K562 (cell line): ENCODE measurements around the gene CPSF7. TPM values are rescaled to one million over a fixed set of nuclear protein-coding genes. Genes with fewer than 3 reads are reported as not detected.

Experiments used
- COPS2 ChIP-seq: fragments of 450-650 bp; conservative IDR thresholded peaks from 2 replicates; pipeline ENCODE4 v1.6.1; 2016; ENCODE audit warnings: mild to moderate bottlenecking, moderate library complexity
- FOXJ3 ChIP-seq: sonication (generic); formaldehyde crosslinking; IDR thresholded peaks from 2 replicates; pipeline ENCODE4 v1.4.0; 2020; ENCODE audit warnings: mild to moderate bottlenecking, missing genetic modification reagents
- MIER1 ChIP-seq: fragments of 450-650 bp; IDR thresholded peaks from 2 replicates; pipeline ENCODE4 v1.6.1; 2016; ENCODE audit warnings: antibody characterized with exemption, mild to moderate bottlenecking, low read depth
- MTA3 ChIP-seq: fragments of 450-650 bp; formaldehyde crosslinking; IDR thresholded peaks from 2 replicates; pipeline ENCODE4 v1.6.1; 2017; ENCODE audit warnings: mild to moderate bottlenecking, borderline replicate concordance
- REST ChIP-seq, 2 experiments: fragments of 450-650 bp; formaldehyde crosslinking in 1 of 2; IDR thresholded peaks; 2 replicates each; pipeline versions ENCODE4 v1.4.0 to v1.6.1; 2014 to 2020; ENCODE audit warnings: mild to moderate bottlenecking in 2 of 2, borderline replicate concordance in 1 of 2, low read depth in 1 of 2
- SMARCA4 ChIP-seq: fragments of 450-650 bp; IDR thresholded peaks from 2 replicates; pipeline ENCODE4 v1.6.1; 2016
- TAF1 ChIP-seq: IDR thresholded peaks from 2 replicates; pipeline ENCODE4 v1.6.1; 2011; ENCODE audit warnings: mild to moderate bottlenecking, low read length, moderate library complexity; ENCODE audit not compliant: insufficient read depth, control insufficient read depth, severe bottlenecking; ENCODE audit errors: extremely low read depth
- ZNF280A ChIP-seq: fragments of 450-650 bp; IDR thresholded peaks from 2 replicates; pipeline ENCODE4 v1.6.1; 2018; ENCODE audit warnings: mild to moderate bottlenecking, low read depth; ENCODE audit not compliant: partially characterized antibody
- ZNF407 ChIP-seq: fragments of 450-650 bp; IDR thresholded peaks from 2 replicates; pipeline ENCODE4 v1.6.1; 2016; ENCODE audit warnings: low read depth
- ZNF551 ChIP-seq: fragments of 250-450 bp; sonication (Bioruptor Pico); IDR thresholded peaks from 2 replicates; pipeline ENCODE4 v1.5.0; 2021; ENCODE audit warnings: mild to moderate bottlenecking, moderate library complexity
- ZSCAN29 ChIP-seq: fragments of 450-650 bp; IDR thresholded peaks from 2 replicates; pipeline ENCODE4 v1.6.1; 2017
- polyA plus RNA-seq, 8 experiments: library from polyadenylated mRNA; depleted of rRNA in 4 of 8; stranded (reverse) in 5 of 8; unstranded in 3 of 8; fragments of >200 nt; fragmentation: Nextera tagmentation in 2 of 8; fragmentation: Illumina TruSeq in 1 of 8; extraction: Ambion mirVana in 2 of 8; extraction: Trizol in 1 of 8; gene quantifications; 2 replicates each; pipeline versions ENCODE4 v1.2.1 to v1.2.3, GENCODE V29; 2011 to 2014; ENCODE audit warnings: inconsistent platforms in 1 of 8, missing spikeins in 1 of 8
- total RNA-seq, 7 experiments: library from RNA; depleted of rRNA in 6 of 7; stranded (reverse); fragments of >200 nt in 6 of 7; fragmentation: Illumina TruSeq in 2 of 7; extraction: Trizol in 2 of 7; gene quantifications; 2 replicates each; pipeline versions ENCODE4 v1.2.1 to v1.2.3, GENCODE V29; 2011 to 2021; ENCODE audit warnings: low replicate concordance in 1 of 7

CPSF7 gene
- total and polyA plus RNA-seq, 9 of the 15 experiments (the other 6 are each of a cell fraction or from before 2014, with no cell fraction given) = 14.8 to 104 (median 44.1) TPM

GRCh38 chr11:61362542-61362875, 67.3 kb downstream of the CPSF7 start (continued):
- no peak for TF ChIP-seq REST (IDR thresholded peaks at IDR 0.05; ENCODE audit: borderline replicate concordance)
- no peak for TF ChIP-seq REST (CRISPR knock-in tag; IDR thresholded peaks at IDR 0.05; ENCODE audit: low read depth)
- peak; percentile 59; the same call in 1 of the 2 replicates for TF ChIP-seq ZNF407
- TF ChIP-seq MIER1 = 0 out of 2 replicates have a peak, but pooled peaks have one; percentile 20
- TF ChIP-seq ZSCAN29 = peak; percentile 39; the same call in 1 of the 2 replicates
- TF ChIP-seq TAF1 = no peak
- no peak for TF ChIP-seq MTA3
- TF ChIP-seq FOXJ3 (CRISPR knock-in tag) = no peak
- TF ChIP-seq ZNF280A = no peak
- TF ChIP-seq ZNF551 (CRISPR knock-in tag) = no peak
- 0 out of 2 replicates have a peak, but pooled peaks have one; percentile 6 for TF ChIP-seq SMARCA4
- no peak for TF ChIP-seq COPS2
